ENCODE measurements around the gene NADK. TPM values are rescaled to one million over a fixed set of nuclear protein-coding genes. Genes with fewer than 3 reads are reported as not detected.

The NADK gene
- total and polyA plus RNA-seq, 2 of the 13 experiments (the other 11 are each of a cell fraction or from before 2014, with no cell fraction given) = 56.6 to 60.1 TPM

DNA sequence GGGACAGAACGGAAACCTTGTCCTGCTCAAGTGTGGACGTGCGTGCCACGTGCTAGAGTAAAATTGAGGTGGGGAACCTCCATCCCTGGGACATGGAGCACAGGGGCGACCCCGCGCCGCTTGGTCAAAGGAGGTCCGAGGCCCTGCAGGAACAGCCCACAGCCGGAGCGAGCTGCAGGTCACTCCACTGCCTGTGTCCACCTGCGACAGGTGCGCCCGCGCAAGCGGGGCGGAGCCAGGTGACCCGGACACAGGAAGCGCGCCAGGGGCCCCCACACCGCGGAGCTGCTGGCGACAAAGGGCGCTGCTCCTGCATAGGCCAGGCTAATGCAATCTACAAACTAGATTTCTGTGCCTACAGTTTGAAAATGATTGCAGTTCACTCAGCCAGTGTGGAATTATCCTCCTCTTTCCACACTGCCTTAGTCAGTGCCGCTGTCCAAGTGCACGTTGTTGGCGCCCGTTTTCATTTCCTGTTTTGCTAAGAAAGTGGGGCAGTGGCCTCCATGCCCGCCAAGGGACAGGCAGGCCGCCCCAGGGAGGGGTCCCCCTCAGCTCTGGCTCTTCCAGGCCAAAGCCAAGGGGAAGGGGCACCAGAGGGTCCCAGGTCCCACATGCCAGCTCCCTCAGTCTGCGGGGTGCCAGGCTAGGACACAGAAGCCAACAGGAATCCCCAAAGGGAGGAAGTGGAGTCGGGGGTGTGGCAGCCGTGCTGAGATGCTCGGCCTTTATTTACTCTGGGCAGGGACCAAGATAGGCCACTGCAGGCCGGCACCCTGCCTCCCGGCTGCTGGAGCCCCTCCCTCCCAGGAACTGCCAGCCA lies 4.3 kb upstream of the NADK start (continued):
- TF ChIP-seq, protein P1, sequence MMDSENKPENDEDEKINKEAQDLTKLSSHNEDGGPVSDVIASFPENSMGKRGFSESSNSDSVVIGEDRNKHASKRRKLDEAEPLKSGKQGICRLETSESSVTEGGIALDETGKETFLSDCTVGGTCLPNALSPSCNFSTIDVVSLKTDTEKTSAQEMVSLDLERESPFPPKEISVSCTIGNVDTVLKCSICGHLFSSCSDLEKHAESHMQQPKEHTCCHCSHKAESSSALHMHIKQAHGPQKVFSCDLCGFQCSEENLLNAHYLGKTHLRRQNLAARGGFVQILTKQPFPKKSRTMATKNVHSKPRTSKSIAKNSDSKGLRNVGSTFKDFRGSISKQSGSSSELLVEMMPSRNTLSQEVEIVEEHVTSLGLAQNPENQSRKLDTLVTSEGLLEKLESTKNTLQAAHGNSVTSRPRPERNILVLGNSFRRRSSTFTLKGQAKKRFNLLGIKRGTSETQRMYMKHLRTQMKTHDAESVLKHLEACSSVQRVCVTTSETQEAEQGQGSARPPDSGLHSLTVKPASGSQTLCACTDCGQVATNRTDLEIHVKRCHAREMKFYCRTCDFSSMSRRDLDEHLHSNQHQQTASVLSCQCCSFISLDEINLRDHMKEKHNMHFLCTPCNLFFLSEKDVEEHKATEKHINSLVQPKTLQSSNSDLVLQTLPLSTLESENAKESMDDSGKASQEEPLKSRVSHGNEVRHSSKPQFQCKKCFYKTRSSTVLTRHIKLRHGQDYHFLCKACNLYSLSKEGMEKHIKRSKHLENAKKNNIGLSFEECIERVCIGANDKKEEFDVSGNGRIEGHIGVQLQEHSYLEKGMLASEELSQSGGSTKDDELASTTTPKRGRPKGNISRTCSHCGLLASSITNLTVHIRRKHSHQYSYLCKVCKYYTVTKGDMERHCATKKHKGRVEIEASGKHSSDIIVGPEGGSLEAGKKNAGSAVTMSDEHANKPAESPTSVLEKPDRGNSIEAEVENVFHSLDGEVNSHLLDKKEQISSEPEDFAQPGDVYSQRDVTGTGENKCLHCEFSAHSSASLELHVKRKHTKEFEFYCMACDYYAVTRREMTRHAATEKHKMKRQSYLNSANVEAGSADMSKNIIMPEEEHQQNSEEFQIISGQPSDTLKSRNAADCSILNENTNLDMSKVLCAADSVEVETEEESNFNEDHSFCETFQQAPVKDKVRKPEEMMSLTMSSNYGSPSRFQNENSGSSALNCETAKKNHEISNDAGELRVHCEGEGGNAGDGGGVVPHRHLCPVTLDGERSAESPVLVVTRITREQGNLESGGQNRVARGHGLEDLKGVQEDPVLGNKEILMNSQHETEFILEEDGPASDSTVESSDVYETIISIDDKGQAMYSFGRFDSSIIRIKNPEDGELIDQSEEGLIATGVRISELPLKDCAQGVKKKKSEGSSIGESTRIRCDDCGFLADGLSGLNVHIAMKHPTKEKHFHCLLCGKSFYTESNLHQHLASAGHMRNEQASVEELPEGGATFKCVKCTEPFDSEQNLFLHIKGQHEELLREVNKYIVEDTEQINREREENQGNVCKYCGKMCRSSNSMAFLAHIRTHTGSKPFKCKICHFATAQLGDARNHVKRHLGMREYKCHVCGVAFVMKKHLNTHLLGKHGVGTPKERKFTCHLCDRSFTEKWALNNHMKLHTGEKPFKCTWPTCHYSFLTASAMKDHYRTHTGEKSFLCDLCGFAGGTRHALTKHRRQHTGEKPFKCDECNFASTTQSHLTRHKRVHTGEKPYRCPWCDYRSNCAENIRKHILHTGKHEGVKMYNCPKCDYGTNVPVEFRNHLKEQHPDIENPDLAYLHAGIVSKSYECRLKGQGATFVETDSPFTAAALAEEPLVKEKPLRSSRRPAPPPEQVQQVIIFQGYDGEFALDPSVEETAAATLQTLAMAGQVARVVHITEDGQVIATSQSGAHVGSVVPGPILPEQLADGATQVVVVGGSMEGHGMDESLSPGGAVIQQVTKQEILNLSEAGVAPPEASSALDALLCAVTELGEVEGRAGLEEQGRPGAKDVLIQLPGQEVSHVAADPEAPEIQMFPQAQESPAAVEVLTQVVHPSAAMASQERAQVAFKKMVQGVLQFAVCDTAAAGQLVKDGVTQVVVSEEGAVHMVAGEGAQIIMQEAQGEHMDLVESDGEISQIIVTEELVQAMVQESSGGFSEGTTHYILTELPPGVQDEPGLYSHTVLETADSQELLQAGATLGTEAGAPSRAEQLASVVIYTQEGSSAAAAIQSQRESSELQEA (CRISPR knock-in tag; IDR thresholded peaks at IDR 0.05; ENCODE audit: not compliant biosample characterization) = no peak
- no peak for TF ChIP-seq MEF2D (CRISPR knock-in tag; IDR thresholded peaks at IDR 0.05)
- TF ChIP-seq, protein P2, sequence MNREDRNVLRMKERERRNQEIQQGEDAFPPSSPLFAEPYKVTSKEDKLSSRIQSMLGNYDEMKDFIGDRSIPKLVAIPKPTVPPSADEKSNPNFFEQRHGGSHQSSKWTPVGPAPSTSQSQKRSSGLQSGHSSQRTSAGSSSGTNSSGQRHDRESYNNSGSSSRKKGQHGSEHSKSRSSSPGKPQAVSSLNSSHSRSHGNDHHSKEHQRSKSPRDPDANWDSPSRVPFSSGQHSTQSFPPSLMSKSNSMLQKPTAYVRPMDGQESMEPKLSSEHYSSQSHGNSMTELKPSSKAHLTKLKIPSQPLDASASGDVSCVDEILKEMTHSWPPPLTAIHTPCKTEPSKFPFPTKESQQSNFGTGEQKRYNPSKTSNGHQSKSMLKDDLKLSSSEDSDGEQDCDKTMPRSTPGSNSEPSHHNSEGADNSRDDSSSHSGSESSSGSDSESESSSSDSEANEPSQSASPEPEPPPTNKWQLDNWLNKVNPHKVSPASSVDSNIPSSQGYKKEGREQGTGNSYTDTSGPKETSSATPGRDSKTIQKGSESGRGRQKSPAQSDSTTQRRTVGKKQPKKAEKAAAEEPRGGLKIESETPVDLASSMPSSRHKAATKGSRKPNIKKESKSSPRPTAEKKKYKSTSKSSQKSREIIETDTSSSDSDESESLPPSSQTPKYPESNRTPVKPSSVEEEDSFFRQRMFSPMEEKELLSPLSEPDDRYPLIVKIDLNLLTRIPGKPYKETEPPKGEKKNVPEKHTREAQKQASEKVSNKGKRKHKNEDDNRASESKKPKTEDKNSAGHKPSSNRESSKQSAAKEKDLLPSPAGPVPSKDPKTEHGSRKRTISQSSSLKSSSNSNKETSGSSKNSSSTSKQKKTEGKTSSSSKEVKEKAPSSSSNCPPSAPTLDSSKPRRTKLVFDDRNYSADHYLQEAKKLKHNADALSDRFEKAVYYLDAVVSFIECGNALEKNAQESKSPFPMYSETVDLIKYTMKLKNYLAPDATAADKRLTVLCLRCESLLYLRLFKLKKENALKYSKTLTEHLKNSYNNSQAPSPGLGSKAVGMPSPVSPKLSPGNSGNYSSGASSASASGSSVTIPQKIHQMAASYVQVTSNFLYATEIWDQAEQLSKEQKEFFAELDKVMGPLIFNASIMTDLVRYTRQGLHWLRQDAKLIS (CRISPR knock-in tag; IDR thresholded peaks at IDR 0.05) = no peak
- TF ChIP-seq SPEN (CRISPR knock-in tag; IDR thresholded peaks at IDR 0.05; ENCODE audit: low read depth) = peak; percentile 18; the same call in 1 of the 2 replicates
- TF ChIP-seq, protein P3, sequence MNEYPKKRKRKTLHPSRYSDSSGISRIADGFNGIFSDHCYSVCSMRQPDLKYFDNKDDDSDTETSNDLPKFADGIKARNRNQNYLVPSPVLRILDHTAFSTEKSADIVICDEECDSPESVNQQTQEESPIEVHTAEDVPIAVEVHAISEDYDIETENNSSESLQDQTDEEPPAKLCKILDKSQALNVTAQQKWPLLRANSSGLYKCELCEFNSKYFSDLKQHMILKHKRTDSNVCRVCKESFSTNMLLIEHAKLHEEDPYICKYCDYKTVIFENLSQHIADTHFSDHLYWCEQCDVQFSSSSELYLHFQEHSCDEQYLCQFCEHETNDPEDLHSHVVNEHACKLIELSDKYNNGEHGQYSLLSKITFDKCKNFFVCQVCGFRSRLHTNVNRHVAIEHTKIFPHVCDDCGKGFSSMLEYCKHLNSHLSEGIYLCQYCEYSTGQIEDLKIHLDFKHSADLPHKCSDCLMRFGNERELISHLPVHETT (CRISPR knock-in tag; conservative IDR thresholded peaks at IDR 0.05) = 0 out of 2 replicates have a peak, but pooled peaks have one; percentile 14
- TF ChIP-seq, protein P4, sequence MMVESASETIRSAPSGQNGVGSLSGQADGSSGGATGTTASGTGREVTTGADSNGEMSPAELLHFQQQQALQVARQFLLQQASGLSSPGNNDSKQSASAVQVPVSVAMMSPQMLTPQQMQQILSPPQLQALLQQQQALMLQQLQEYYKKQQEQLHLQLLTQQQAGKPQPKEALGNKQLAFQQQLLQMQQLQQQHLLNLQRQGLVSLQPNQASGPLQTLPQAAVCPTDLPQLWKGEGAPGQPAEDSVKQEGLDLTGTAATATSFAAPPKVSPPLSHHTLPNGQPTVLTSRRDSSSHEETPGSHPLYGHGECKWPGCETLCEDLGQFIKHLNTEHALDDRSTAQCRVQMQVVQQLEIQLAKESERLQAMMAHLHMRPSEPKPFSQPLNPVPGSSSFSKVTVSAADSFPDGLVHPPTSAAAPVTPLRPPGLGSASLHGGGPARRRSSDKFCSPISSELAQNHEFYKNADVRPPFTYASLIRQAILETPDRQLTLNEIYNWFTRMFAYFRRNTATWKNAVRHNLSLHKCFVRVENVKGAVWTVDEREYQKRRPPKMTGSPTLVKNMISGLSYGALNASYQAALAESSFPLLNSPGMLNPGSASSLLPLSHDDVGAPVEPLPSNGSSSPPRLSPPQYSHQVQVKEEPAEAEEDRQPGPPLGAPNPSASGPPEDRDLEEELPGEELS (CRISPR knock-in tag; IDR thresholded peaks at IDR 0.05) = no peak; the same call in 1 of the 2 replicates
- TF ChIP-seq ZNF788 (CRISPR knock-in tag; IDR thresholded peaks at IDR 0.05; ENCODE audit: borderline replicate concordance) = peak; percentile 42; the same call in 1 of the 2 replicates
- no peak for TF ChIP-seq ETS1 (CRISPR knock-in tag; IDR thresholded peaks at IDR 0.05)
- TF ChIP-seq AGO2 (optimal IDR thresholded peaks at IDR 0.05; ENCODE audit: low read depth, low read length) = peak; percentile 98
- no peak for TF ChIP-seq ZNF136 (CRISPR knock-in tag; IDR thresholded peaks at IDR 0.05; ENCODE audit: low read depth)

Data from HepG2 (cell line).